ENCODE measurements around the gene ITPRIP. TPM values are rescaled to one million over a fixed set of nuclear protein-coding genes. Genes with fewer than 3 reads are reported as not detected.

The ITPRIP gene
- polyA plus RNA-seq, 1 experiment, result 33.6 TPM

GRCh38 chr10:104344219-104344618, 6.0 kb upstream of the ITPRIP start:
- POLR2A ChIA-PET, result no interaction called here
- H3K27me3 ChIP-seq (ENCODE audit: control insufficient read depth, insufficient read depth, low read length), result no peaks in the 10 kb centered on the region
- H3K4me3 ChIP-seq (ENCODE audit: low read depth, low read length), result no peak overlapping the region
- DNase-seq (ENCODE audit: low read depth), result no peak
- no peaks in the 10 kb centered on the region for H3K36me3 ChIP-seq (ENCODE audit: control insufficient read depth, insufficient read depth, low read length)
- TF ChIP-seq, protein P1, sequence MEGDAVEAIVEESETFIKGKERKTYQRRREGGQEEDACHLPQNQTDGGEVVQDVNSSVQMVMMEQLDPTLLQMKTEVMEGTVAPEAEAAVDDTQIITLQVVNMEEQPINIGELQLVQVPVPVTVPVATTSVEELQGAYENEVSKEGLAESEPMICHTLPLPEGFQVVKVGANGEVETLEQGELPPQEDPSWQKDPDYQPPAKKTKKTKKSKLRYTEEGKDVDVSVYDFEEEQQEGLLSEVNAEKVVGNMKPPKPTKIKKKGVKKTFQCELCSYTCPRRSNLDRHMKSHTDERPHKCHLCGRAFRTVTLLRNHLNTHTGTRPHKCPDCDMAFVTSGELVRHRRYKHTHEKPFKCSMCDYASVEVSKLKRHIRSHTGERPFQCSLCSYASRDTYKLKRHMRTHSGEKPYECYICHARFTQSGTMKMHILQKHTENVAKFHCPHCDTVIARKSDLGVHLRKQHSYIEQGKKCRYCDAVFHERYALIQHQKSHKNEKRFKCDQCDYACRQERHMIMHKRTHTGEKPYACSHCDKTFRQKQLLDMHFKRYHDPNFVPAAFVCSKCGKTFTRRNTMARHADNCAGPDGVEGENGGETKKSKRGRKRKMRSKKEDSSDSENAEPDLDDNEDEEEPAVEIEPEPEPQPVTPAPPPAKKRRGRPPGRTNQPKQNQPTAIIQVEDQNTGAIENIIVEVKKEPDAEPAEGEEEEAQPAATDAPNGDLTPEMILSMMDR (IDR thresholded peaks at IDR 0.05; ENCODE audit: insufficient read depth, low read depth, low read length), result no peak
- CTCF ChIA-PET, result interaction anchor here (11.6 kb wide), 1 partner anchor 53 kb away, joined by 259 read pairs; no protein-coding TSS in a partner anchor

DNA sequence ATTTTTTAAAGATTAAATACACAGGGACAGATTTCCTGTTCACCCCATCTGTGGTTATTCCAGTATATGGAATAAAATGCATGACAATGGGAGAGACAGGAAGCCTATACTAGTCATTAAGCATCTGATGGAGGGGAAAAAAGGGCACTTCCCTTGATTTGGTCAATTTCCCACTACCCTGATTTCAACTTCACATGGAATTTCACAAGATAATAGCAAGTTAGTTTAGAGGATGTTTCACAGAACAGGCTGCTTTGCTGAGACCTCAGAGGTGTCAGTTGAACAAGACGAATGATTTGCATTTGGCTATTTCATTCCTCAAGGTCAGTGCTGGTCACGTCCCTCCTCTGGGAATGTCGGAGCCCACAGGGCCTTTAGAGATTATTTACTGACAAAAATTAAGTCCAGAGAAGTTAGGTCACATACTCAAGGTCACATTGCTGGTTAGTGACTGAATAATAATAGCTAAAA, 4.7 kb upstream of the ITPRIP start:
- CTCF ChIA-PET, result interaction anchor here (1.1 to 3.2 kb wide), 3 partner anchors 37 to 70 kb away, joined by 3 to 13 read pairs (median 11); no protein-coding TSS in a partner anchor

GRCh38 chr10:104340641-104341040, 2.4 kb upstream of the ITPRIP start:
- no peaks in the 10 kb centered on the region for H3K36me3 ChIP-seq (ENCODE audit: control insufficient read depth, insufficient read depth, low read length)
- no peak for DNase-seq (ENCODE audit: low read depth)
- POLR2A ChIA-PET, result no interaction called here
- TF ChIP-seq, protein P1 (IDR thresholded peaks at IDR 0.05; ENCODE audit: insufficient read depth, low read depth, low read length), result no peak
- H3K27me3 ChIP-seq (ENCODE audit: control insufficient read depth, insufficient read depth, low read length), result no peaks in the 10 kb centered on the region
- H3K4me3 ChIP-seq (ENCODE audit: low read depth, low read length), result no peak overlapping the region
- CTCF ChIA-PET, result interaction anchor here (1.1 to 3.2 kb wide), 4 partner anchors 10 to 49 kb away, joined by 3 to 13 read pairs (median 12); partner anchors contain the start of gene CFAP58

More for the DNA sequence above, 4.7 kb upstream of the ITPRIP start:
- Histone ChIP-seq H3K27me3 (ENCODE audit: control insufficient read depth, insufficient read depth, low read length) (no peaks in the 10 kb centered on the region), H3K4me3 (ENCODE audit: low read depth, low read length) (no peak overlapping the region), H3K36me3 (ENCODE audit: control insufficient read depth, insufficient read depth, low read length) (no peaks in the 10 kb centered on the region)
- no peak for DNase-seq (ENCODE audit: low read depth)
- TF ChIP-seq, protein P1 (IDR thresholded peaks at IDR 0.05; ENCODE audit: insufficient read depth, low read depth, low read length), result no peak
- POLR2A ChIA-PET, result interaction anchor here (0.7 kb wide), 1 partner anchor 38 kb away, joined by 10 read pairs; no protein-coding TSS in a partner anchor

GRCh38 chr10:104340111-104340526, 1.9 kb upstream of the ITPRIP start:
- no peak for DNase-seq (ENCODE audit: low read depth)
- TF ChIP-seq, protein P1 (IDR thresholded peaks at IDR 0.05; ENCODE audit: insufficient read depth, low read depth, low read length), result no peak
- Histone ChIP-seq H3K36me3 (ENCODE audit: control insufficient read depth, insufficient read depth, low read length) (peaks cover 3% of the 10 kb centered on the region; the same call in 1 of the 2 replicates), H3K27me3 (ENCODE audit: control insufficient read depth, insufficient read depth, low read length) (no peaks in the 10 kb centered on the region), H3K4me3 (ENCODE audit: low read depth, low read length) (no peak overlapping the region)
- POLR2A ChIA-PET, result no interaction called here
- CTCF ChIA-PET, result interaction anchor here (1.2 to 4.9 kb wide), 5 partner anchors 11 to 65 kb away, joined by 3 to 32 read pairs (median 7); no protein-coding TSS in a partner anchor

GRCh38 chr10:104339469-104340110, 1.3 kb upstream of the ITPRIP start:
- H3K27me3 ChIP-seq (ENCODE audit: control insufficient read depth, insufficient read depth, low read length), result no peaks in the 10 kb centered on the region
- TF ChIP-seq, protein P1 (IDR thresholded peaks at IDR 0.05; ENCODE audit: insufficient read depth, low read depth, low read length), result no peak
- DNase-seq (ENCODE audit: low read depth), result peak; percentile 52
- peaks cover 3% of the 10 kb centered on the region; the same call in 1 of the 2 replicates for H3K36me3 ChIP-seq (ENCODE audit: control insufficient read depth, insufficient read depth, low read length)
- CTCF ChIA-PET, result interaction anchor here (1.2 to 4.9 kb wide), 6 partner anchors 12 to 64 kb away, joined by 3 to 32 read pairs (median 9); no protein-coding TSS in a partner anchor
- peak overlapping the region; percentile 87 for H3K4me3 ChIP-seq (ENCODE audit: low read depth, low read length)
- POLR2A ChIA-PET, result no interaction called here

Measured in BJ (cell line).